Measurements from ENCODE around the gene AP1S3.

The AP1S3 gene

DNA sequence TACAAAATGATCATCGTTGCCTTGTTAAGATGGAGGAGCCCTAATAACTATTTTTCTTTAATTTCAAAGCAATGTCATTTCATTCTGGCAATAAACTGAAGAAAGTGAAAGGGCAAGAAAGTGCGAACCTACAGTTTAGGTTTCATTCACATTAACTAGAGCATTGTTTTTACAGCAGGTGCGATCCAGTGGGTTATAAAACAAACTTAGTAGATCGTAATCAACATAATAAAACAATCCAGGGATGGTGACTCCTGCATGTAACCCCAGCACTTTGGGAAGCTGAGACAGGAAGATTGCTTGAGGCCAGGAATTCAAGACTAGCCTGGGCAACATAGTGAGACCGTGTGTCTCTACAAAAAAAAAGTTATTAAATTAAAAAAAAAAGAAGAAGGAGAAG, 51.1 kb downstream of the AP1S3 start:
- Histone ChIP-seq H3F3A (ENCODE audit: low read depth) (no peaks in the 10 kb centered on the region), H3K27me3 (ENCODE audit: insufficient read depth, low read length, poor library complexity, severe bottlenecking) (no peaks in the 10 kb centered on the region), H3K4me3 (ENCODE audit: low read length, poor library complexity, severe bottlenecking) (no peak overlapping the region), H4K20me1 (ENCODE audit: insufficient read depth, low read length, poor library complexity, severe bottlenecking) (no peaks in the 10 kb centered on the region), H3K36me3 (ENCODE audit: insufficient read depth, low read length) (no peaks in the 10 kb centered on the region), H3K4me2 (ENCODE audit: low read depth, low read length, poor library complexity, severe bottlenecking) (no peak overlapping the region), H2AFZ (ENCODE audit: low read length) (no peak overlapping the region), H3K9me2 (replicated peaks; ENCODE audit: low read depth, low read length) (no peaks in the 10 kb centered on the region), H3K4me1 (ENCODE audit: insufficient read depth, low read length, poor library complexity, severe bottlenecking) (no peaks in the 10 kb centered on the region), H3K9me3 (ENCODE audit: insufficient read depth, low read depth, low read length) (no peaks in the 10 kb centered on the region), H3K9ac (ENCODE audit: low read depth, low read length, poor library complexity, severe bottlenecking) (no peak overlapping the region), H3K79me2 (ENCODE audit: insufficient read depth, low read length) (no peaks in the 10 kb centered on the region)
- TF ChIP-seq EZH2phosphoT487 (IDR thresholded peaks at IDR 0.05; ENCODE audit: borderline replicate concordance) = no peak
- no peak for TF ChIP-seq CTCF (conservative IDR thresholded peaks at IDR 0.05; ENCODE audit: low read length)

DNA sequence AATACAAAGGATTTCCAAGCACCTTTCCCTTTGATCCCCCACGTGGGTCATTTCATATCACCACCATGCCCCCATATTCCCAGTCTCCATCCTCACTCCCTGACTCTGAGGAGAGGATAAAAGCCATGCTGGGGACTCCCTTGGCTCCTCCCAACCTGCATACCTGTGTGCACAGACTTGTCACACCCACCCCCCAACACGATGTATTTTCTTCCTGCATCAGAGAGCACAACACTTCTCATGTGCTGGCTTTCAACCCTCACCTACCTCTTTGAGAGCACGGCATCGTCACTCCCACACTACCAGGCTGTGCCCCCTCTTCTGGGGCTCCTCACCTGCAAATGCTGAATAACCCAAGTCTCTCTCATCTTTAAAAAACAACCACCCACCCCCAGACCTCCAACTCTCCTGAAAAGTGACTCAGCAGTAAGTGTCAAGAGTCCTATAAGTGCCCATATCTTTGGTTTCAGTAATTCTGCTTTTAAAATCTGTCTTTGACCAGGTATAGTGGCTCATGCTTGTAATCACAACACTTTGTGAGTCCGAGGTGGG, 53.1 kb downstream of the AP1S3 start:
- no peaks in the 10 kb centered on the region for H3K27me3 ChIP-seq (ENCODE audit: insufficient read depth, low read length, poor library complexity, severe bottlenecking)
- H2AFZ ChIP-seq (ENCODE audit: low read length) = no peak overlapping the region
- H3K79me2 ChIP-seq (ENCODE audit: insufficient read depth, low read length) = no peaks in the 10 kb centered on the region
- no peaks in the 10 kb centered on the region for H4K20me1 ChIP-seq (ENCODE audit: insufficient read depth, low read length, poor library complexity, severe bottlenecking)
- no peaks in the 10 kb centered on the region for H3K36me3 ChIP-seq (ENCODE audit: insufficient read depth, low read length)
- TF ChIP-seq EZH2phosphoT487 (IDR thresholded peaks at IDR 0.05; ENCODE audit: borderline replicate concordance) (no peak), CTCF (conservative IDR thresholded peaks at IDR 0.05; ENCODE audit: low read length) (no peak)
- H3F3A ChIP-seq (ENCODE audit: low read depth) = no peaks in the 10 kb centered on the region
- H3K9me2 ChIP-seq (replicated peaks; ENCODE audit: low read depth, low read length) = no peaks in the 10 kb centered on the region
- no peak overlapping the region for H3K4me3 ChIP-seq (ENCODE audit: low read length, poor library complexity, severe bottlenecking)
- no peak overlapping the region for H3K9ac ChIP-seq (ENCODE audit: low read depth, low read length, poor library complexity, severe bottlenecking)
- H3K9me3 ChIP-seq (ENCODE audit: insufficient read depth, low read depth, low read length) = no peaks in the 10 kb centered on the region
- no peaks in the 10 kb centered on the region for H3K4me1 ChIP-seq (ENCODE audit: insufficient read depth, low read length, poor library complexity, severe bottlenecking)
- no peak overlapping the region for H3K4me2 ChIP-seq (ENCODE audit: low read depth, low read length, poor library complexity, severe bottlenecking)

- Histone ChIP-seq H3K4me1 (ENCODE audit: insufficient read depth, low read length, poor library complexity, severe bottlenecking) (no peaks in the 10 kb centered on the region), H3K9me2 (replicated peaks; ENCODE audit: low read depth, low read length) (no peaks in the 10 kb centered on the region), H3K36me3 (ENCODE audit: insufficient read depth, low read length) (no peaks in the 10 kb centered on the region), H3K4me3 (ENCODE audit: low read length, poor library complexity, severe bottlenecking) (no peak overlapping the region), H3K9me3 (ENCODE audit: insufficient read depth, low read depth, low read length) (no peaks in the 10 kb centered on the region), H2AFZ (ENCODE audit: low read length) (no peak overlapping the region), H3K4me2 (ENCODE audit: low read depth, low read length, poor library complexity, severe bottlenecking) (no peak overlapping the region), H3K27me3 (ENCODE audit: insufficient read depth, low read length, poor library complexity, severe bottlenecking) (no peaks in the 10 kb centered on the region), H3K9ac (ENCODE audit: low read depth, low read length, poor library complexity, severe bottlenecking) (no peak overlapping the region), H4K20me1 (ENCODE audit: insufficient read depth, low read length, poor library complexity, severe bottlenecking) (no peaks in the 10 kb centered on the region), H3K79me2 (ENCODE audit: insufficient read depth, low read length) (no peaks in the 10 kb centered on the region), H3F3A (ENCODE audit: low read depth) (no peaks in the 10 kb centered on the region)
- TF ChIP-seq EZH2phosphoT487 (IDR thresholded peaks at IDR 0.05; ENCODE audit: borderline replicate concordance) (no peak), CTCF (conservative IDR thresholded peaks at IDR 0.05; ENCODE audit: low read length) (no peak)
These were observed 54.8 kb downstream of the AP1S3 start for GRCh38 chr2:223782629-223783028.

Data from Loucy (cell line).